Stimulated activated CD8-positive, alpha-beta memory T cell treated with anti-CD3 and anti-CD28 coated beads, Interleukin-4, amount 100 ng/mL, for 48 hours (primary cell): Measurements from ENCODE around the gene COMMD10.
"Not testable (repeated sequence)": the region's sequence is repeated elsewhere in the genome, so short reads cannot be mapped to it uniquely, and the experiment has no call there.

ENCODE experiments used
- DNase-seq: peaks from one replicate; pipeline ENCODE4 v3.0.0-alpha.2; 2020

The COMMD10 gene

GRCh38 chr5:116084871-116085715, at the start of gene COMMD10:
Gene COMMD10, plus strand, starts transcription at chr5:116085025.
- DNase-seq = peak; percentile 82

DNA sequence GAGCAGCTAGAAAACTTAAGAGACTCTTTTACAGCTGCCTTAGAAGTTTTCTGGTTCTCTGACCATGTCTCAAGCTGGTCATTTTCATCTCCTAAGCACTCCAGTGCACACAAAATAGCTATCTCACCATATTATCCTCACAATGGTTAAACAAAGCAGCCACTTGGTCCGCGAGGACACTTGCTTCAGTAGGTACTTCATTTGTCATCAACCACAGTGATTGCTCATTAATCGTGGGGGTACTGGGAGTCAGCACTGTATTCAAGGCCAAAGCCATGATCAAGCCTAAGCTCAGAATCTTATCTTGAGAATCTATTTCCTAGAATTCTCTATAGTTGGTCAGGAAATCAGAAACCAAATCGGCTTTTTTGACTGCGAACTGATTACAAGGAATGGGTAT, 49.7 kb upstream of the COMMD10 start:
- no peak for DNase-seq

- no peak for DNase-seq
These were observed 47.5 kb upstream of the COMMD10 start for GRCh38 chr5:116037236-116037822.

DNA sequence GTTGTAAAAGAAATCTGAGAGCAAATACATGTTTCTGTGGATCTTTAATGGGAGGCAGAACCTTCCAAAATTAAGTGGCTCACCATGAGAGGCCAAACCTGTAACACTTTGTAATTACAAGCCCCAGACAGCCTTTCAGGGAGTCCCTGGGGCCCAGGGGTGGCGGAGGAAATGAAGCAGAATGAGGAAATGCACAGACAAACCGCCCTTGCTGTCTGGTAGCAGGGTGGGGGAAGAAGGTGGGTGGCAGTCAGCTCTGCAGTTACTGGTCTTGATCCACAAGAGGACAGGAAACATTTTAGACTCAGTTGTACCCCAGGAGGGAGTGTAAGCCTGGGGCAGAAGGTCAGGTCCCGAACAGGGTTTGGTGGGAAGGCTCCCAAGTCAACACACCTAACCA, 46.0 kb upstream of the COMMD10 start:
- DNase-seq = no peak

GRCh38 chr5:116042375-116042774, 42.5 kb upstream of the COMMD10 start:
- DNase-seq = no peak

DNA sequence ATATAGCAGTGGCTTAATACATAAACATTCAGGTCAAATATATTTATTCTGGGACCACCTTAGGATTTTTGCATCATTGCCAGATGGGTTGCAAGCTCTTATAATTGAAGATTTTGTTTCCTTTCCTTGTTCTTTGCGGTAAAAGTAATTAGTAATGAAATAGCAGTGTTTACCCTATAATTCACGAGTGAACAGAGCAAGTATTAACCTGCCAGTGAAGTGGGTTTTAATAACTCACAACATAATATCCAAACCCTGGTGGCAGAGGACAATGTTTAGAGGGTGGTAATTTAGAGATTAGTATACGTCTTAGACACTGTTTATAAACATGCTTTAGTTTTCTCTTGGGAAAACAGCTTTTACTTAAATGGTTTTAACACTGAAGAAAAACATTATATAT, 40.8 kb upstream of the COMMD10 start:
- no peak for DNase-seq

GRCh38 chr5:116045821-116046220, 39.0 kb upstream of the COMMD10 start:
- DNase-seq = no peak

GRCh38 chr5:116046261-116046660, 38.6 kb upstream of the COMMD10 start:
- DNase-seq = no peak

GRCh38 chr5:116046823-116047222, 38.0 kb upstream of the COMMD10 start:
- DNase-seq = no peak

DNA sequence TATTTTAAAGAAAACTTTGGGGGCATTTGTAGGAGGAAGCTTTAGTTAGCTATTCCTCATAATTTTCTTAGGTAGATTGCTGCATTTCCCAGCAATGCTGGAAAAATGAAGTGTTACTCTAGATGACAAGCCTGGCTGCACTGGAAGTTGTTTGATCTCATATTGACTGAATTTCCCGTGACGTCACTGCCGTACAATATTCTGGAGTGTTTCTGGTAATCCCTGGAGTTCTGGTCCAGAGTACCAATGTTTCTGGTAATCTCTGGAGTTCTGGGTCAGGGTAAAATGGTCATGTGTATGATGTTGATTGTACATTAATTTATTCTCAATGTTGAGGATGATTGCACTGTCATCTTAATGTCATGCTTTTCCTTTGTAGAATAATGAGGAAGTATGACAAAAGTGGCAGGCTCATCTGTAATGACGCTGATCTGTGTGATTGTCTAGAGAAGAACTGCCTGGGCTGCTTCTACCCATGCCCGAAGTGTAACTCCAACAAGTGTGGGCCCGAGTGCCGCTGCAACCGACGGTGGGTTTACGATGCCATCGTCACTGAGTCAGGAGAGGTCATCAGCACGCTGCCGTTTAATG, 26.4 kb upstream of the COMMD10 start:
- DNase-seq = no peak

DNA sequence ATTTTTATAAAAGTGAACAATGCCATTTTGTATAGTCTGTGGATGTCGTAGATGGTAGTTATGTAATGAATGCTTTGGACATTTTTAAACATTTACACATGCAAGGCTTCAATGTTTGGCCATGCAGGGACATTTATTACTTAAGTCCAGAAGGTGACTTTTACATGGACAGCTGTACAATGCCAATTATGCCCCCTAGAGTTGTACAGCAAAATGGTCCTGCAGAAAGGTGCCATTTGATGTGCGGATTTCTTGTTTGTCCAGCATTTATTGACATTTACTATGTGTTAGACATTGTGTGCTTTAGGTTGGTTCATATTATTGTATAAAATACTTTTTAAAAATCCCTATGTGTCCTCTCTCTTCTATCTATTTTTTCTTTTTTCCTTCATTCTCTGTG, 22.5 kb upstream of the COMMD10 start:
- DNase-seq = no peak

- no peak for DNase-seq
These were observed 20.9 kb upstream of the COMMD10 start for GRCh38 chr5:116063950-116064349.

DNA sequence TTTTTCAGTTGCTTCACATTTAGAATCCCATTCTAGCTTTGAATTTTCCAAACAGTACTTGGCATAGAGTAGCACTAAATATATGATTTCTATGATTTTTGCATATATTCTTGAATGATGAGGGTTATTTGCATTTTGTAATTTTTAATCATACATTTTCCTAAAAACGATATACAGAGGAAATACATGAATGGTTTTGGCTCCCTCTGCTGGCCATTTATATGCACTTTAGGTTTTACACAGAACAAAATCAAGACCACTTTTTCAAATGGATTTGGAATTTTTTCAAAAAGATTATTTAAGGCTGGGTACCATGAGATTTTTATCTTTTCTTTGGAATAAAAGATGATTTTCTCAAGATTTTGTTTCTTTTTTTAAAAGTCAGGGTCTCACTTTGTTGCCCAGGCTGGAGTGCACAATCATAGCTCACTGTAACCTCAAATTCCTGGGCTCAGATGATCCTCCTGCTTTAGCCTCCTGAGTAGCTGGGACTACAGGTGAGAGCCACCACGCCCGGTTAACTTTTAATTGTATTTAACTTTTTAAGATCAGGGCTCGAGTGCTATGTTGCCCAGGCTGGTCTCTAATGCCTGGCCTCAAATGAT, 16.7 kb upstream of the COMMD10 start:
- no peak for DNase-seq

GRCh38 chr5:116071211-116071610, 13.6 kb upstream of the COMMD10 start:
- DNase-seq = no peak

DNA sequence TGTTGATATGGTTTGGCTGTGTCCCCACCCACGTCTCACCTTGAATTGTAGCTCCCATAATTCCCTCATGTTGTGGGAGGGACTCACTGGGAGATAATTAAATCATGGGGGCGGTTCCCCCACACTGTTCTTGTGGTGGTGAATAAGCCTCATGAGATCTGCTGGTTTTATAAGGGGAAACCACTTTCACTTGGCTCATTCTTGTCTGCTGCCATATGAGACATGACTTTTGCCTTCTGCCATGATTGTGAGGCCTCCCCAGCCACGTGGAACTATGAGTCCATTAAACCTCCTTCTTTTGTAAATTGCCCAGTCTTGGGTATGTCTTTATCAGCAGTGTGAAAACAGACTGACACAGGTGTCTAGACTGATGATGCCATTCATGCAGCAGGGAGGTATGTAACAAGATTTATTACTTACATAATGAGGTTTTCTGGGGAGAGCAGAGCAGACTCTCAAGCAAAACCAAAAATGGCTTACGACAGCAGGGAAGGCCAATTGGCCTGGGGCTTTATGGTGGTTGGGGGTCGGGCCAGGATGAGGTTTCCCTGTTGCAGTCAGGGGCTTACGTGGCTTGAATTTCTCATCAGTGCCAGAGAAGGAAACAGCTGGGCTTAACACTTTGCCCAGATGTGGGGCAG, 9.5 kb upstream of the COMMD10 start:
- DNase-seq = no peak

DNA sequence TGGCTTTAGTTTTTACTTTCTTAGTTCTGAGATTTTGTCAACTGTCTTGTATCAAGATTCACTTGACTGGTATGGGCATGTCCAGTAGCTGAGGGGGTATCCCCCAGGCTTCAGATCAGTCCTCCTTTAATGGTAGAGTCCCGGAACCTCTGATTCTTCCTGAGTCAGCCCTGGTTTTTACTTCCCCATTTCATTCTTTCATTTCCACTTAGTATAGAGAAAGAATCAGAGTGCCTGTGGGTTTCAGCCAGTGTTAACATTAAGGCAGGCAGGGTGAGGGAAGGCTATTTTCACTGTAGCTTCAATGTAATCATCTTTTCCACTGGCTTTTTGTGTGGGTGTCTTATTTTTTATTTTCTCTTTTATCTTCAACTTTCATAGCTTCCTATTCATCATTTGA, 8.3 kb upstream of the COMMD10 start:
- DNase-seq = no peak

- DNase-seq = no peak
These were observed 6.6 kb upstream of the COMMD10 start for GRCh38 chr5:116078199-116078598.

DNA sequence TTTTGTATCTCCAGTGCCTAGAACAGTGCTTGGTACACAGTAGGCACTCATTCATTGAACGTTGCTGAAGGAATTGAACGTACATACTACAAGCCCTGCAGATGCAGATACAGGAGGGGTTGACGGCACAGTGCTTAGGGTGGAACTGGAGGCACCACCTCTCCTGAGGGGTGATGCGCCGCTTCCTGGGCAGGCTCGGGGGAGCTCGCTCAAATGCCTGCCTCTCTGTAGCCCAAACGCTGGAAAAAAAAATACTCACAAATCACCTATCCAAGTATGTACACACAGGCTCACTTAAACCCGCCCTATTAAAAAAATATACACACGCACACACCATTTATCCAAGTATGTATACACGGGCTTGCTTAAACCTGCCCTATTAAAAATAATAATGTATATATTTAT, 536 bp upstream of the COMMD10 start:
- peak; percentile 53 for DNase-seq

GRCh38 chr5:116086309-116086708, 1.5 kb downstream of the COMMD10 start:
- not testable (repeated sequence) for DNase-seq

DNA sequence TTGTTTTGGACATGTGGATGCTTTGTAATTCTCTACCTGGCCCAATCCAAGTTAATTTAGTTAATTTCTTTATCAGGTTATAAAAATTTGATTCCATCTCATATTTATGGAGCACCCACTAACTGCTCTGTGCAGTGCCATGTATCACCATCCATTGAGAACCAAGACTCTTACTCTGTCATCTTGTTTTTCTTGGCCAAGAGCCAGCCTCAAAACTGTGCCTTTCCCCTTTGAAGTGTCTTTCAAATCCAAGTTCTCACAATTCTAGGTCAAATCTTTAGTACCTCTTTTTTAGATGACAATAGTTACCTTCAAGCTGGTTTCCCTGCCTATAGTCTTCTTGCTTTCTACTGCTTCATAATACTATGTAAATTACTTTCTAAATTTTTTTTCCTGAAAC, 3.2 kb downstream of the COMMD10 start:
- DNase-seq = no peak

DNA sequence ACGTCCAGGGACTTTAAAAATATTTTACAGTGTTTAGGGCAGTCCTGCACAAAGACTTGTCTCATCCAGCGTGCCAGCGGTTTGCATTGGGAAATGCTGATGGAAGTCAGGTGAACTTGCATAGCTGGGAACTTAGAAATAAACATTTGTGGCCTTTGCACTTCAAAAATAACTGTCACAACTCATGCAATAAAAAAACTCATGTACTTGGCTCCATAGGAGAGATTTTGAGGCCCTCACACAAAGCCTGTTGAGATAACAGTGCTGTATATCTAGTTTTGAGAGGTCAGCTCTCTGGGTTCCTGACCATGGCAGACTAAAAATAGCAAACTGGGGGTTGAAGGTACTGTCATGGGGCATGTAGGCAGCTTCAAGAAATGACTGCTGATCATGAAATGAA, 5.5 kb downstream of the COMMD10 start:
- no peak for DNase-seq

DNA sequence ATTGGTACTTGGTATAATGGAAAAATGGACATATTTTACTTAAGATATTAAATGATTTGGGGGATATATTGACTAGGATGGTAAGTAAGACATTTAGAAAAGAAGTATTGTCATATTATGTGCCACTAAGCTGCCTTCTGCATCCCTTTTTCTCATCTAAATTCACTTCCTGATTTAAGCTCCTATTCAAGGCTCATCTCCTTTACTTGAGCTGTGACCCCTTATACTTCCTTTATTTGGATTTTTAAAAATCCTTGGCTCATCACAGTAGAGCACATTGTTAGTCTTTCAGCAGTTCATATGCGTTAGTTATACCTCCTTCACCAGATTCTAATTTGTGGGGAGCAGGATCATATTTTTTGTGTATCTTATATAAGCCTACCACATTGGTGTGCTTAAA, 6.6 kb downstream of the COMMD10 start:
- DNase-seq = no peak

DNA sequence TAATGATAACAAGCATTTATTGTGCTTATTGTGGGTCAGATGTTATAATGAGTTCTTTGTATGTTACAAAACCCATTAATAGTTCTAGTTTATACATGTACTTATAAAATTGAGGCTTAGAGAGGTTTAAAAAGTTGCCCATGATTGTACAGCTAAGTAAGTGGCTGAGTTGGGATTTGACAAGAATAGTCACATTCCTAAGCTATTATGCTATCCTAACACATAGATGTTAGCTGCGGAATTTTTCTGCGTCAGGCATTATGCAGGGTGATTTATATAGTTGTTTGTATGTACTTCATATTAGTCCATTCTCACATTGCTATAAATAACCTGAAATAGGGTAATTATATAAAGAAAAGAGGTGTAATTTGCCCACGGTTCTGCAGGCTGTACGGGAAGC, 12.5 kb downstream of the COMMD10 start:
- no peak for DNase-seq
